IPS-20b (cell line): Measurements from ENCODE around the gene IFITM2.
"Not testable (repeated sequence)": the region's sequence is repeated elsewhere in the genome, so short reads cannot be mapped to it uniquely, and the experiment has no call there.

ENCODE experiments used
- H3K27ac ChIP-seq: one replicate; pipeline ENCODE4 v1.5.1; 2013; ENCODE audit warnings: low read length
- H3K27me3 ChIP-seq: 2 replicates; pipeline ENCODE4 v1.6.1; 2013; ENCODE audit warnings: mild to moderate bottlenecking, low read length, inconsistent platforms; ENCODE audit not compliant: insufficient read depth
- H3K36me3 ChIP-seq: 2 replicates; pipeline ENCODE4 v1.6.1; 2013; ENCODE audit warnings: low read depth, mild to moderate bottlenecking, inconsistent platforms, low read length, moderate library complexity; ENCODE audit not compliant: insufficient read depth
- H3K4me1 ChIP-seq: 2 replicates; pipeline ENCODE4 v1.6.1; 2013; ENCODE audit warnings: mild to moderate bottlenecking, control low read depth, inconsistent platforms, low read length, moderate library complexity; ENCODE audit not compliant: insufficient read depth
- H3K4me3 ChIP-seq: 2 replicates; pipeline ENCODE4 v1.5.1; 2013; ENCODE audit warnings: mild to moderate bottlenecking, low read length, inconsistent platforms
- H3K9ac ChIP-seq: 2 replicates; pipeline ENCODE4 v1.6.1; 2013; ENCODE audit warnings: low read depth, mild to moderate bottlenecking, inconsistent platforms, low read length, moderate library complexity
- H3K9me3 ChIP-seq: 2 replicates; pipeline ENCODE4 v1.6.1; 2013; ENCODE audit warnings: mild to moderate bottlenecking, low read depth, low read length, inconsistent platforms; ENCODE audit not compliant: insufficient read depth

Gene IFITM2

DNA sequence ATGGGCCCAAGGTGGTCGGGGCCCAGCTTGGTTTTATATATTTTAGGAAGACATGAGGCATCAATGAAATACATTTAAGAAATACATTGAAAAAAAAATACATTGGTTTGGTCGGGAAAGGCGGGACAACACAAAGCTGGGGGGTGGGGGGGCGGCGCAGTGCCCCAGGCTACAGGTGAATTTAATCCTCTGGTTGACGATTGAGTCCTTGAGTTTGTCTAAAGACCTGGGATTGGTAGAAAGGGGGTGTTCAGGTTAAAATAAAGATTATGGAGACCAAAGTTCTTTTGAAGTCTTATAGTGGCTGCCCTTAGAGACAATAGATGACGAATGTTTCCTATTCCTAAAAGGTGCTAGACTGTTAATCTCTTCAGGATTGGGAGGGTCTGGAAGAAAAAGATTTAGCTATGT, 9.3 kb downstream of the IFITM2 start:
- Histone ChIP-seq H3K9me3 (no peaks in the 10 kb centered on the region), H3K4me3 (peak overlapping the region; percentile 91), H3K36me3 (0 out of 2 replicates have a peak, but pooled peaks cover 5% of the 10 kb centered on the region), H3K27ac (no peak overlapping the region), H3K9ac (peak overlapping the region; percentile 61; the same call in 1 of the 2 replicates), H3K4me1 (peaks cover 38% of the 10 kb centered on the region), H3K27me3 (peaks cover 35% of the 10 kb centered on the region)

DNA sequence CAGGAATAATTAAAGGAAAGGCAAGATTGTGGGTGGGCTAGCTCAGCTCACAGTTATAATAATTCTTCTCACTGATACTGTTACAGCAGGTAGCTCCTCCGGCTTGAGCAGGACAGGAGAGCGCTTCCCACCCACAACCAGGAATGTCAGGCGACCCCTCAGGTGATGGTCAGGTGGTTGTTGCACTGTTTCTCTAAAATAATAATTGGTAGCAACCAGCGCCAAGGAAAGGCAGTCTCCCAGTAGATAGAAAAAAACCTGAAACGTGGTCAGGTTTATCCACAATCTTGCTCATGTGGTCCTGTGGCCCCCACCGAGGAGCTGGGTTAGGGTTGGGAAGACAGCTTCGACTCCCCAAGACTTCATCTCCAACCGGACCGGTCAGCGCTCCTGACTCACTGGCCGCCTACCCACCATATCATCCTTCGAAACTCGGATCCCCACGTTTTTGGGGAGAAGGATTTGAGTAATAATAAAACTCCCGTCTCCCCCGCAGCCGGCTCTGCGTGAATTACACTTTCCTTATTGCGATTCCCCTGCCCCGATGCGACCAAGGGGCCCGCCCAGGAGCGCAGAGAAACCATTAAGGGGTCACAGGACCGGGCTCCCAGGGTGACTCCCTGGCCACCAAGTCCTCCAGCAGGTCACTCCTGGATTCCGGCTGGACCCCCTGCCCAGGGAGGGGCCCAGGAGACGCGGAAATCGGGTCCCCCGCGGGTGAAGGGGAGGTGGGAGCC, 10.2 kb downstream of the IFITM2 start:
- H3K9me3 ChIP-seq, H3K27ac ChIP-seq, H3K36me3 ChIP-seq: not testable (repeated sequence)
- Histone ChIP-seq H3K27me3 (peaks cover 31% of the 10 kb centered on the region), H3K4me1 (peaks cover 32% of the 10 kb centered on the region), H3K9ac (0 out of 2 replicates have a peak overlapping the region, but pooled peaks have one; percentile 26), H3K4me3 (peak overlapping the region; percentile 91)

DNA sequence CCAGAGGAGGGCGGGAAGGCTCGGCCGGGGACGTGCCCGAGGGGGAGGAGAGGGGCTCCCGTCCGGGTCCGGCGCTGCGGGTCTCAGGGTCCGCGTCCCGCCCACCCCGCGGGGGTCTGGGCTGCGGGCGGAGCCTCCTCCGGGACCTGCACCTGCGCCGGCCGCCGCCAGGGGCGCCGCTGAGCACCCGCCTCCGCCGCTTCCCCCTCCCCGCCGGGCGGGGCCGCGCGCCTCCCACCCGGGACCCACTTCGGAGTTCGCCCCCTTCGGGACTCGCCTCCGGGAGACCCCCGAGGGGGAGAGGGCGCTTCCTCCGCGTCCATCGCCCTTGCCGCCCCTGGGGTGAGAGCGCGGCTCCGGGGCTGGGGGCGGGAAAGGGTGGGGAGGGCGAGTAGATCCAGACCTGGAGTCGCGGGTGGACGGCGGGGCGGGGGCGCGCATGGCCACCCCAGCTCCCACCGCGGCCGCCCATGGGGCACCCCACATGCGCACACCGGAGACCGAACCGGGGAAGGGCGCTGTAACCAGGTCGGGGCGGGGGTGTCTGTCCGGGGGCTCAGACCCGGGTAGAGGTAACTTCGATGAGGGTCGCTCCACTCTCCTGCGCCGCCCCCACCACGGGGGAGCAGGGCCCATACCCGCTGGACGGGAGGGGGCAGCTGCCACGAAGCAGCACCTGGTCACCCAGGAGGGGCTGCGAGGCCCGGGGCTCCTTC, 10.9 kb downstream of the IFITM2 start:
- H3K4me3 ChIP-seq, H3K36me3 ChIP-seq, H3K9ac ChIP-seq, H3K27ac ChIP-seq, H3K9me3 ChIP-seq: not testable (repeated sequence)
- Histone ChIP-seq H3K27me3 (peaks cover 31% of the 10 kb centered on the region), H3K4me1 (peaks cover 25% of the 10 kb centered on the region)

DNA sequence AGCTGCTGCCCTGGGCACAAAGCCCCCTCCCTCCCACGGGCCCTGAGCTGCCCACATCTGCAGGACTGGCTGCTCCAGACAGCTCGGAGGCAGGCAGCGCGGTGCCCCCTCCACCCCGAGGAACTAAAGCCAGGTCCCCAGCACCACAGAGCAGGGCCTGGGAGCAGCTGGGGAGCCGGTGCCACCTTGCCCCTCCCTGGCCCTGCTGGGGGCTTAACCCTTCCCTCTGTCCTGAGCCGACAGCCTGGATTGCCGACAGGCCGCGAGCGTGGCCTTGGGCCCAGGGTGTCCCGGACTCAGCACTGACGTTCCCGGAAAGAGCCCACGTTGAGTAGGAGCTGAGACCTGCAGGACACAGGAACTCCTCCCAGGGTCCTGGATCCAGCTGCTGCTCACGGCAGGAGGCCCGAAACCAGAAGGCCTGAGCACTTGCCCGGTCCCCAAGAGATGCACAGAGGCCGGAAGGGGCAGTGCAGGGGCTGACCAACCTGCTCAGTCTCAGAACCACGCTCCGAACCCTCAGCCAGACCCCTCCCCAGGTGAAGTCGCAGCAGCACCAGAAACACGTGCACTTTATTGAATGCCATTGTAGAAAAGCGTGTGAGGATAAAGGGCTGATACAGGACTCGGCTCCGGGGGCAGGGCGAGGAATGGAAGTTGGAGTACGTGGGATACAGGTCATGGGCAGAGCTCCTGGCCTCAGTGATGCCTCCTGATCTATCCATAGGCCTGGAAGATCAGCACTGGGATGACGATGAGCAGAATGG, 11.7 kb downstream of the IFITM2 start:
- H3K27ac ChIP-seq, H3K9me3 ChIP-seq, H3K9ac ChIP-seq, H3K36me3 ChIP-seq: not testable (repeated sequence)
- H3K4me3 ChIP-seq, result peak overlapping the region; percentile 78
- peaks cover 31% of the 10 kb centered on the region for H3K27me3 ChIP-seq
- peaks cover 24% of the 10 kb centered on the region for H3K4me1 ChIP-seq

DNA sequence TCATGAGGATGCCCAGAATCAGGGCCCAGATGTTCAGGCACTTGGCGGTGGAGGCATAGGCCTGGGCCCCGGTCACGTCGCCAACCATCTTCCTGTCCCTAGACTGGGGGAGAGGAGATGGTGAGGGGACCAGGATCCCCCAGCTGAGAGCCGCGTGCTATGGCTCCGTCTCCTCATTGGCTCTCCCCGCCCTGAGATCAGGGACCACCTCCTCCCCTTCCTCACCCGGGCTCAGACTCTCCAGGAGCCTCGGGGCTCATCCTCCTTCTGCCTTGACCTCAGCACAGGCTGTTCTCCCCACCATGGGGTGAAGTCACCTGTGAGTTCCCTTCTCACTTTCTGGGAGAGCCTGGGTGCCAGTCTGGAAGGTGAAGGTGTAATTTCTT, 12.3 kb downstream of the IFITM2 start:
- H3K27ac ChIP-seq, H3K36me3 ChIP-seq, H3K9me3 ChIP-seq: not testable (repeated sequence)
- Histone ChIP-seq H3K9ac (peak overlapping the region; percentile 76; the same call in 1 of the 2 replicates), H3K4me3 (peak overlapping the region; percentile 78), H3K27me3 (peaks cover 29% of the 10 kb centered on the region), H3K4me1 (peaks cover 23% of the 10 kb centered on the region)

DNA sequence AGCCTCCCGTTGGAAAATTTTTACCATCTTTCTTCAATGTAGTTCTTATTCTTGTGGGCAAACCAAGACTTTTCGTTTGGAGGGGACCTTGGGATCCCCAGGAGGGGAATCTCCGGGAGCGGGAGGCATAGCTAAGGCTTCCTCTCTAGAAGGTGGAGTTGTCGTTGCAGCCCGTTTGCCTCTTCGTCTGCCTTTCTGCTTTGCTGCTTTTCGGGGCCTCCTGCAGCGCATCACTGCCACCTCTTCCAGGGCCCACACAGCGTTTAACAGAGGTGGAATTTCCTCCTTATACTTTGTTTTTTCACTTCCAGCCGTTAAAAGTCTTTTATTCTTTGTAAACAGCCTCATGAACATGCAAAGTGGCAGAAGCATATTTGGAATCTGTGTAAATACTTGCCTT, 16.5 kb downstream of the IFITM2 start:
- Histone ChIP-seq H3K27me3 (no peaks in the 10 kb centered on the region), H3K4me3 (no peak overlapping the region), H3K36me3 (no peaks in the 10 kb centered on the region), H3K27ac (no peak overlapping the region), H3K4me1 (peaks cover 5% of the 10 kb centered on the region; the same call in 1 of the 2 replicates), H3K9ac (no peak overlapping the region), H3K9me3 (no peaks in the 10 kb centered on the region)

DNA sequence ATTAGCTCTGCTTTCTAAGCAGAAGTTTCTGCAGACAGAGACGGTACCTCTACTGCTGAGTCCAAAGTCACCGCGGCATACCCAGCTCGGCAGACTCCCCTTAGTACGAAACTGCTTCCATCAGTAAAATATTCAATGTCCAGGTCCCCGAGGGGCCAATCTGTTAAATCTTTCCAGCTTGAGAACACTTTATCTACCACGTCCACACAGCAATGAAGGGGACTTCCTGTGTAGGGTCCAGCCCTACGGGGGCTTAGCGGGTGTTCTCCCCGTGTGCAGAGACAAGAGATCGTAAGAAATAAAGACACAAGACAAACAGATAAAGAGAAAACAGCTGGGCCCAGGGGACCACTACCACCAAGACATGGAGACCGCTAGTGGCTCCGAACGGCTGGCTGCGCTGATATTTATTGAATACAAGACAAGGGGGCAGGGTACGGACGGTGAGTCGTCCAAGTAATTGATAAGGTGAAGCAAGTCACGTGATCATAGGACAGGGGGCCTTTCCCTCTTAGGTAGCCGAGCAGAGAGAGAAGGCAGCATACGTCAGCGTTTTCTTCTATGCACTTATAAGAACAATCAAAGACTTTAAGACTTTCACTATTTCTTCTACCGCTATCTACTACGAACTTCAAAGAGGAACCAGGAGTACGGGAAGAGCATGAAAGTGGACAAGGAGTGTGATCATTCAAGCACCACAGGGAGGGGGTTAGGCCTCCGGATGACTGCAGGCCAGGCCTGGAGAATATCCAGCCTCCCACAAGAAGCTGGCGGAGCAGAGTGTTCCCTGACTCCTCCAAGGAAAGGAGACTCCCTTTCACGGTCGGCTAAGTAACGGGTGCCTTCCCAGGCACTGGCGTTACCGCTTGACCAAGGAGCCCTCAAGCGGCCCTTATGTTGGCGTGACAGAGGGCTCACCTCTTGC, 17.2 kb downstream of the IFITM2 start:
- H3K27me3 ChIP-seq, H3K36me3 ChIP-seq, H3K4me1 ChIP-seq, H3K9ac ChIP-seq, H3K9me3 ChIP-seq, H3K27ac ChIP-seq, H3K4me3 ChIP-seq: not testable (repeated sequence)

DNA sequence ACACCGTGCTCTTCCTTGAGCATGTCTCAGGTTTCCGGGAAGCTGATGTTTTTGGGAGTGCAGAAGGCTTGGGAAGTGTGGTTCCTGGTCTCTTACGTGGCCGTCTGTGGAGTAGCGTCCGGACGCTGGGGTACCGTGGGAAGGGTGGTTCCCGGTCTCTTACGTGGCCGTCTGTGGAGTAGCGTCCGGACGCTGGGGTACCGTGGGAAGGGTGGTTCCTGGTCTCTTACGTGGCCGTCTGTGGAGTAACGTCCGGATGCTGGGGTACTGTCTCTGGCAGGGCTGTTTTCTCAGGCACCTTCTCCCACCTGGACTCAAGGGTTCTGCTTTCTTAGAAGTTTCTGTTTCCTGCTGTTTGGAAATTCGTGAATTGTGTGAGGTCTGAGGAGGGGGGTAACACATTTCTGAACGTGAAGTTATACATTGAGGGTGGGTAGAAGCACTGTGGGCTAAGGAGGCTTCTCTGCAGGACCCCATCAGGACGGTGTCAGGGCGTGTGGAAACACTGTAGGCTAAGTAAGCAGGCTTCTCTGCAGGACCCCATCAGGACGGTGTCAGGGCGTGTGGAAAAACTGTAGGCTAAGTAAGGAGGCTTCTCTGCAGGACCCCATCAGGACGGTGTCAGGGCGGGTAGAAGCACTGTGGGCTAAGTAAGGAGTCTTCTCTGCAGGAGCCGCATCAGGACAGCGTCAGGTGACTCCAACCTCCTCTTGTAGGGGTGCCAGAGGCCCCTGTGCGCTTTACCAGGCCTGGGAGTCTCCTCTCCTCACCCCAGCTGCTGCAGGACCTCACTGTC, 18.4 kb downstream of the IFITM2 start:
- no peaks in the 10 kb centered on the region for H3K27me3 ChIP-seq
- H3K36me3 ChIP-seq, result no peaks in the 10 kb centered on the region
- H3K9ac ChIP-seq, result no peak overlapping the region; the same call in 1 of the 2 replicates
- no peaks in the 10 kb centered on the region; the same call in 1 of the 2 replicates for H3K4me1 ChIP-seq
- no peaks in the 10 kb centered on the region for H3K9me3 ChIP-seq
- no peak overlapping the region for H3K27ac ChIP-seq
- H3K4me3 ChIP-seq, result no peak overlapping the region

DNA sequence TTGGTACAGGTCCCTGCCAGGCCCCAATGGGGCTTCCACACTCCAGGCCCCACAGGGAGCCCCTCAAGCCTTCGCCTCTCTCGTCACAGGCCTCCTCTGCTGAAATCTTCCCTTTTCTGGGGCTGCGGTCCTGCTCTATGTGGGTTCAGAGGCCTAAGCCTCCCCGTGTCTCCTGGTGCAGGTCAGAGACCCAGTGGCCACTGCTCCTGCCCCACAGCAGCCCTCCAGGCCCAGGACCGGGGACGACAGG, 18.9 kb downstream of the IFITM2 start:
- Histone ChIP-seq H3K9me3 (no peaks in the 10 kb centered on the region), H3K9ac (no peak overlapping the region; the same call in 1 of the 2 replicates), H3K36me3 (no peaks in the 10 kb centered on the region), H3K4me3 (no peak overlapping the region), H3K4me1 (no peaks in the 10 kb centered on the region; the same call in 1 of the 2 replicates), H3K27me3 (no peaks in the 10 kb centered on the region), H3K27ac (no peak overlapping the region)

DNA sequence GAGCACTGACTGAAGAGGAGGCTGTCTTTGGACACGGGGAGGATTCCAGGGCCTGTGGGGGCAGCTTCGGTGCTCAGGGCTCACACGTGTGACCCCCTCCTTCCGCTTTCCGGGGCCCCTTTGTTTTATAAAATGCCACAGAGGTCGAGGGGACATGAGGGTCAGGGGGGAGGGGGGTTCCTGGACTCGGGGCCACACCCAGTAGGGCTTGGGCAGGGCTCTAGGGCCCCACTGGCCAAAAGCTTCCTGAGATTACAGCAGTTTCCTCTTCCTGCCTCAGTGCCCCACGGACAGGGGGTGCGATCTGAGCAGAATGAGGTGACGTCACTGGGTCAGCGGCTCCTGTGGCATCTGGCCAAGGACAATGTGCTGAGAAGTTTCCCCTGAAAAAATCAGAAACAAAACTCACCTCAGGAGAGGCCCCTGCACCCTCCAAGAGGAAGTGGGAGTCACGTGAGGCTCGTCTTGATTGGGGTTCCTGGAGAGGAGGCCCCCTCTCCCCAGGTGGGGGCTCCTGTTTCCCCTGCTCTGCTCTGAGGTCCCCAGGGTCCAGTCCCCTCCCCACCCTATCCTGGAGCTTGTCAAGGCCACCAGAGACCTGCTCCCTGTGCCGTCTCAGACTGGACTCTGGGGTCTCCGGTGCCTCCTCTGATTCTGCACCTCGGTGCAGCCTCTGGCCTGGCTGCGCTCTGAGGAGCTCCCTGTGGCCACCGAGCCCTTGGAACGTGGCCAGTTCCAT, 19.4 kb downstream of the IFITM2 start:
- Histone ChIP-seq H3K9ac (no peak overlapping the region), H3K4me1 (no peaks in the 10 kb centered on the region; the same call in 1 of the 2 replicates), H3K27ac (no peak overlapping the region), H3K4me3 (no peak overlapping the region), H3K36me3 (no peaks in the 10 kb centered on the region), H3K27me3 (no peaks in the 10 kb centered on the region), H3K9me3 (no peaks in the 10 kb centered on the region)
